GM06990 (cell line): Measurements from ENCODE around the gene CAST.

Experiments used
- DNase-seq: peaks from one replicate; pipeline ENCODE4 v3.0.0-alpha.2; 2011; ENCODE audit not compliant: insufficient read length; ENCODE audit errors: extremely low read depth
- H3K27me3 ChIP-seq: replicated peaks from 2 replicates; pipeline ENCODE4 v1.6.0; 2011; ENCODE audit warnings: low read length; ENCODE audit not compliant: control insufficient read depth, insufficient read depth
- H3K36me3 ChIP-seq: 2 replicates; pipeline ENCODE4 v1.5.1; 2011; ENCODE audit warnings: low read length; ENCODE audit not compliant: control insufficient read depth, insufficient read depth
- H3K4me3 ChIP-seq: replicated peaks from 2 replicates; pipeline ENCODE4 v1.5.1; 2011; ENCODE audit warnings: low read depth, mild to moderate bottlenecking, control low read depth, low read length
- CTCF ChIP-seq: IDR thresholded peaks from 2 replicates; pipeline ENCODE4 v1.5.1; 2011; ENCODE audit warnings: low read length, control low read depth, mild to moderate bottlenecking, inconsistent platforms; ENCODE audit not compliant: insufficient read depth, poor library complexity, severe bottlenecking

Gene CAST

GRCh38 chr5:96721351-96721977 is 59.3 kb downstream of the CAST start:
- no peak for TF ChIP-seq CTCF
- Histone ChIP-seq H3K4me3 (no peak overlapping the region), H3K27me3 (no peaks in the 10 kb centered on the region), H3K36me3 (no peaks in the 10 kb centered on the region; the same call in none of the 2 replicates)
- no peak for DNase-seq

GRCh38 chr5:96725257-96725656 is 63.1 kb downstream of the CAST start:
- Histone ChIP-seq H3K4me3 (no peak overlapping the region), H3K27me3 (no peaks in the 10 kb centered on the region), H3K36me3 (no peaks in the 10 kb centered on the region; the same call in none of the 2 replicates)
- no peak for DNase-seq
- TF ChIP-seq CTCF = no peak

- Histone ChIP-seq H3K4me3 (no peak overlapping the region), H3K36me3 (no peaks in the 10 kb centered on the region; the same call in none of the 2 replicates), H3K27me3 (no peaks in the 10 kb centered on the region)
- no peak for DNase-seq
- TF ChIP-seq CTCF = no peak
Measured at GRCh38 chr5:96726802-96727201, 64.6 kb downstream of the CAST start.

GRCh38 chr5:96729156-96729555 is 67.0 kb downstream of the CAST start:
- Histone ChIP-seq H3K27me3 (no peaks in the 10 kb centered on the region), H3K4me3 (no peak overlapping the region), H3K36me3 (no peaks in the 10 kb centered on the region; the same call in none of the 2 replicates)
- TF ChIP-seq CTCF = peak; percentile 13
- no peak for DNase-seq

- H3K36me3 ChIP-seq = peaks cover 1% of the 10 kb centered on the region; the same call in 1 of the 2 replicates
- TF ChIP-seq CTCF = no peak
- no peak overlapping the region for H3K4me3 ChIP-seq
- no peak for DNase-seq
- H3K27me3 ChIP-seq = no peaks in the 10 kb centered on the region
Measured at GRCh38 chr5:96730586-96730985, 68.4 kb downstream of the CAST start.
